Astrocyte (in vitro differentiated cells and primary cell): ENCODE data around the gene PPP2R2B. TPM values are rescaled to one million over a fixed set of nuclear protein-coding genes. Genes with fewer than 3 reads are reported as not detected.

Experiments used
- DNase-seq: peaks from one replicate; pipeline ENCODE4 v3.0.0-alpha.2; 2010; ENCODE audit warnings: low read depth
- FAIRE-seq: peaks from 2 replicates; lab custom pipeline; 2011; peaks lifted over from hg19 to GRCh38; lab: Jason Lieb, UNC
- H2AFZ ChIP-seq: 2 replicates; pipeline ENCODE4 v1.6.0; 2012; ENCODE audit warnings: low read depth, low read length, inconsistent platforms
- H3K27ac ChIP-seq: 2 replicates; pipeline ENCODE4 v1.5.1; 2011; ENCODE audit warnings: low read depth, low read length, inconsistent platforms
- H3K27me3 ChIP-seq: 2 replicates; pipeline ENCODE4 v1.6.0; 2011; ENCODE audit warnings: low read length, inconsistent platforms; ENCODE audit not compliant: insufficient read depth
- H3K36me3 ChIP-seq: 2 replicates; pipeline ENCODE4 v1.5.1; 2011; ENCODE audit warnings: low read length, inconsistent platforms; ENCODE audit not compliant: insufficient read depth
- H3K4me1 ChIP-seq: 2 replicates; pipeline ENCODE4 v1.5.1; 2011; ENCODE audit warnings: low read length, inconsistent platforms; ENCODE audit not compliant: insufficient read depth
- H3K4me2 ChIP-seq: 2 replicates; pipeline ENCODE4 v1.6.0; 2012; ENCODE audit warnings: low read length, inconsistent platforms
- H3K4me3 ChIP-seq: 2 replicates; pipeline ENCODE4 v1.5.1; 2011; ENCODE audit warnings: low read depth, mild to moderate bottlenecking, low read length, inconsistent platforms; ENCODE audit not compliant: insufficient read depth
- H3K79me2 ChIP-seq: 2 replicates; pipeline ENCODE4 v1.6.0; 2012; ENCODE audit warnings: mild to moderate bottlenecking, low read length, inconsistent platforms; ENCODE audit not compliant: insufficient read depth
- H3K9ac ChIP-seq: 2 replicates; pipeline ENCODE4 v1.6.0; 2012; ENCODE audit warnings: mild to moderate bottlenecking, low read length, inconsistent platforms
- H3K9me3 ChIP-seq: 2 replicates; pipeline ENCODE4 v1.5.1; 2012; ENCODE audit warnings: low read depth, mild to moderate bottlenecking, low read length, inconsistent platforms; ENCODE audit not compliant: insufficient read depth
- H4K20me1 ChIP-seq: 2 replicates; pipeline ENCODE4 v1.6.0; 2012; ENCODE audit warnings: low read length, inconsistent platforms; ENCODE audit not compliant: insufficient read depth
- H3K27ac Mint-ChIP-seq: one replicate; pipeline ENCODE4 v1.8.0; 2021; ENCODE audit warnings: mild to moderate bottlenecking, mixed read lengths; ENCODE audit not compliant: unreplicated experiment
- H3K27me3 Mint-ChIP-seq: one replicate; pipeline ENCODE4 v1.8.0; 2021; ENCODE audit warnings: low read depth, mixed read lengths; ENCODE audit not compliant: unreplicated experiment
- H3K36me3 Mint-ChIP-seq: one replicate; pipeline ENCODE4 v1.8.0; 2021; ENCODE audit warnings: low read depth, mixed read lengths; ENCODE audit not compliant: unreplicated experiment
- H3K4me1 Mint-ChIP-seq: one replicate; pipeline ENCODE4 v1.8.0; 2021; ENCODE audit warnings: low read depth, mixed read lengths; ENCODE audit not compliant: unreplicated experiment
- H3K4me3 Mint-ChIP-seq: one replicate; pipeline ENCODE4 v1.8.0; 2021; ENCODE audit warnings: mild to moderate bottlenecking, moderate library complexity, mixed read lengths; ENCODE audit not compliant: unreplicated experiment
- H3K9me3 Mint-ChIP-seq: one replicate; pipeline ENCODE4 v1.8.0; 2021; ENCODE audit warnings: mild to moderate bottlenecking, mixed read lengths; ENCODE audit not compliant: unreplicated experiment
- CTCF ChIP-seq: IDR thresholded peaks from 2 replicates; pipeline ENCODE4 v1.5.1; 2011; ENCODE audit warnings: low read depth, mild to moderate bottlenecking, inconsistent platforms, low read length, moderate library complexity; ENCODE audit not compliant: insufficient read depth
- EZH2 ChIP-seq: IDR thresholded peaks from 2 replicates; pipeline ENCODE4 v1.6.1; 2012; ENCODE audit warnings: mild to moderate bottlenecking, low read length, inconsistent platforms; ENCODE audit not compliant: insufficient read depth
- total RNA-seq: library from RNA; stranded (reverse); gene quantifications from 2 replicates; pipeline ENCODE4 v1.2.1, GENCODE V29; 2021

PPP2R2B gene
- total RNA-seq, 1 donor from 2014 or later = 5.2 TPM

- H3K9ac ChIP-seq = no peak overlapping the region
- H3K27ac ChIP-seq = no peak overlapping the region
- H3K4me3 ChIP-seq = no peak overlapping the region
- no peaks in the 10 kb centered on the region for H3K79me2 ChIP-seq
- H2AFZ ChIP-seq = no peak overlapping the region
- no peaks in the 10 kb centered on the region for H3K27me3 Mint-ChIP-seq
- H3K27me3 ChIP-seq = no peaks in the 10 kb centered on the region
- FAIRE-seq (no peak), DNase-seq (no peak)
- H3K27ac Mint-ChIP-seq = no peak overlapping the region
- H3K36me3 Mint-ChIP-seq = no peaks in the 10 kb centered on the region
- H3K4me2 ChIP-seq = no peak overlapping the region
- H3K9me3 ChIP-seq = no peaks in the 10 kb centered on the region
- no peaks in the 10 kb centered on the region for H4K20me1 ChIP-seq
- H3K4me3 Mint-ChIP-seq = no peak overlapping the region
- H3K36me3 ChIP-seq = no peaks in the 10 kb centered on the region
- TF ChIP-seq EZH2 (no peak), CTCF (no peak)
- peaks cover 4% of the 10 kb centered on the region for H3K4me1 Mint-ChIP-seq
- H3K4me1 ChIP-seq = no peaks in the 10 kb centered on the region
- H3K9me3 Mint-ChIP-seq = no peaks in the 10 kb centered on the region
These were observed 84.8 kb downstream of the PPP2R2B start for GRCh38 chr5:146793709-146794108.

GRCh38 chr5:146791471-146791870 is 87.1 kb downstream of the PPP2R2B start:
- no peak overlapping the region for H3K27ac Mint-ChIP-seq
- no peak overlapping the region for H2AFZ ChIP-seq
- no peak for FAIRE-seq
- H3K9me3 Mint-ChIP-seq = peaks cover 2% of the 10 kb centered on the region
- H4K20me1 ChIP-seq = no peaks in the 10 kb centered on the region
- no peaks in the 10 kb centered on the region for H3K36me3 Mint-ChIP-seq
- H3K4me1 ChIP-seq = no peaks in the 10 kb centered on the region
- H3K9ac ChIP-seq = no peak overlapping the region
- no peaks in the 10 kb centered on the region for H3K79me2 ChIP-seq
- no peaks in the 10 kb centered on the region for H3K9me3 ChIP-seq
- TF ChIP-seq EZH2 (no peak), CTCF (no peak)
- no peak overlapping the region for H3K27ac ChIP-seq
- H3K4me2 ChIP-seq = no peak overlapping the region
- no peaks in the 10 kb centered on the region for H3K36me3 ChIP-seq
- H3K4me1 Mint-ChIP-seq = peaks cover 4% of the 10 kb centered on the region
- no peak for DNase-seq
- no peaks in the 10 kb centered on the region for H3K27me3 Mint-ChIP-seq
- H3K4me3 Mint-ChIP-seq = no peak overlapping the region
- H3K27me3 ChIP-seq = no peaks in the 10 kb centered on the region
- no peak overlapping the region for H3K4me3 ChIP-seq

- Mint-ChIP-seq H3K27ac (no peak overlapping the region), H3K27me3 (no peaks in the 10 kb centered on the region), H3K9me3 (peaks cover 2% of the 10 kb centered on the region), H3K4me3 (no peak overlapping the region), H3K4me1 (peaks cover 4% of the 10 kb centered on the region), H3K36me3 (no peaks in the 10 kb centered on the region)
- no peaks in the 10 kb centered on the region for H3K9me3 ChIP-seq
- no peak overlapping the region for H3K4me2 ChIP-seq
- H3K79me2 ChIP-seq = no peaks in the 10 kb centered on the region
- H4K20me1 ChIP-seq = no peaks in the 10 kb centered on the region
- H2AFZ ChIP-seq = no peak overlapping the region
- no peak overlapping the region for H3K27ac ChIP-seq
- DNase-seq (no peak), FAIRE-seq (no peak)
- no peaks in the 10 kb centered on the region for H3K4me1 ChIP-seq
- no peaks in the 10 kb centered on the region for H3K27me3 ChIP-seq
- no peak overlapping the region for H3K9ac ChIP-seq
- no peak overlapping the region for H3K4me3 ChIP-seq
- TF ChIP-seq EZH2 = no peak
- TF ChIP-seq CTCF = no peak
- H3K36me3 ChIP-seq = no peaks in the 10 kb centered on the region
These were observed 88.6 kb downstream of the PPP2R2B start for GRCh38 chr5:146789712-146790653.
